ENCODE measurements around the gene NOP53.

DNA sequence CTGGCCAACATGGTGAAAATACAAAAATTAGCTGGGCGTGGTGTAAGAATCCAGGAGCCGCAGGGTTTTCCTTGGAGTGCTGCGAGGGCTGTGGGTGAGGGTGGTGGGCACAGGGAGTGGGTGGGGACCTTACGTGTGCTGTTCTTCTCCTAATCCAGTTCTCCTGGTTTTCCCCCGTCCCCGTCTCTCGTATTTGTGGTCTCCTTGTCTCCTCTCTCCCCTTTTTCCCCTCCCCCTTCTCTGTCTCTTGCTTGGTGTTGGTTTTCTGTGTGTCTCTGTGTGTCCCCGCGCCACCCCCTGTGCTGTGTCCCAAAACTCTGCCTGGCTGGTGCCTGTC is 34.8 kb downstream of the NOP53 start:
- TF ChIP-seq POLR2A (IDR thresholded peaks at IDR 0.05) (no peak), EP300 (IDR thresholded peaks at IDR 0.05) (no peak)
- TF ChIP-seq, protein P1, sequence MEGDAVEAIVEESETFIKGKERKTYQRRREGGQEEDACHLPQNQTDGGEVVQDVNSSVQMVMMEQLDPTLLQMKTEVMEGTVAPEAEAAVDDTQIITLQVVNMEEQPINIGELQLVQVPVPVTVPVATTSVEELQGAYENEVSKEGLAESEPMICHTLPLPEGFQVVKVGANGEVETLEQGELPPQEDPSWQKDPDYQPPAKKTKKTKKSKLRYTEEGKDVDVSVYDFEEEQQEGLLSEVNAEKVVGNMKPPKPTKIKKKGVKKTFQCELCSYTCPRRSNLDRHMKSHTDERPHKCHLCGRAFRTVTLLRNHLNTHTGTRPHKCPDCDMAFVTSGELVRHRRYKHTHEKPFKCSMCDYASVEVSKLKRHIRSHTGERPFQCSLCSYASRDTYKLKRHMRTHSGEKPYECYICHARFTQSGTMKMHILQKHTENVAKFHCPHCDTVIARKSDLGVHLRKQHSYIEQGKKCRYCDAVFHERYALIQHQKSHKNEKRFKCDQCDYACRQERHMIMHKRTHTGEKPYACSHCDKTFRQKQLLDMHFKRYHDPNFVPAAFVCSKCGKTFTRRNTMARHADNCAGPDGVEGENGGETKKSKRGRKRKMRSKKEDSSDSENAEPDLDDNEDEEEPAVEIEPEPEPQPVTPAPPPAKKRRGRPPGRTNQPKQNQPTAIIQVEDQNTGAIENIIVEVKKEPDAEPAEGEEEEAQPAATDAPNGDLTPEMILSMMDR (IDR thresholded peaks at IDR 0.05), result no peak

Data from sigmoid colon (tissue), 4 donors.